K562 (cell line): Measurements from ENCODE around the gene PTGES3. TPM values are rescaled to one million over a fixed set of nuclear protein-coding genes. Genes with fewer than 3 reads are reported as not detected.
A peak's percentile ranks its signal among the peaks of the same experiment; 100 is the strongest.

Experiments
- ATAC-seq: fragments of 200-7000 bp; cut with Tn5 transposase; 3 replicates; pipeline ENCODE4 v1.9.1; 2020; ENCODE audit warnings: moderate library complexity
- BruUV-seq: library from RNA; stranded (reverse); fragments of 400-500 nt; replicated peaks from 2 replicates; lab custom pipeline; 2021; lab: Mats Ljungman, UMichigan
- CTCF ChIA-PET: fragments of 300-600 bp; formaldehyde crosslinking; extraction: SDS; loops from one replicate; lab custom pipeline; 2021; ENCODE audit warnings: low intra/inter-chr PET ratio; lab: Yijun Ruan, JAX
- POLR2A ChIA-PET: fragments of 300-600, 350-650 bp; sonication (Branson Sonifier 250); formaldehyde crosslinking; extraction: SDS; loops from one replicate; lab custom pipeline; 2021; ENCODE audit warnings: antibody characterized with exemption, inconsistent platforms; lab: Yijun Ruan, JAX
- DNase-seq, 4 experiments: peaks; one replicate each; pipeline versions ENCODE4 v3.0.0 to v3.0.0-alpha.2; 2011 to 2018; ENCODE audit warnings: low spot score in 3 of 4, mixed read lengths in 3 of 4; ENCODE audit errors: extremely low read depth in 1 of 4
- FAIRE-seq: peaks from 2 replicates; lab custom pipeline; 2011; peaks lifted over from hg19 to GRCh38; lab: Jason Lieb, UNC
- H2AFZ ChIP-seq: 2 replicates; pipeline ENCODE4 v1.6.0; 2011; ENCODE audit warnings: low read depth, low read length, control low read depth, inconsistent platforms
- H3K27ac ChIP-seq: fragments of 200-600 bp; 3 replicates; pipeline ENCODE4 v1.8.0; 2011; ENCODE audit warnings: low read depth, mild to moderate bottlenecking, control low read depth, inconsistent platforms, low read length, moderate library complexity, mixed read lengths; ENCODE audit errors: extremely low read depth
- H3K27me3 ChIP-seq, 2 experiments: fragments of 300-600 bp in 1 of 2; 2 replicates in 1 of 2; 3 replicates in 1 of 2; pipeline versions ENCODE4 v1.6.0 to v1.8.0; 2011; ENCODE audit warnings: inconsistent platforms in 2 of 2, low read length in 2 of 2, mild to moderate bottlenecking in 1 of 2, mixed read lengths in 1 of 2, moderate library complexity in 1 of 2; ENCODE audit not compliant: control insufficient read depth in 2 of 2, insufficient read depth in 2 of 2
- H3K36me3 ChIP-seq: fragments of 300-600 bp; 3 replicates; pipeline ENCODE4 v1.8.0; 2011; ENCODE audit warnings: mild to moderate bottlenecking, low read length, inconsistent platforms; ENCODE audit not compliant: control insufficient read depth, insufficient read depth
- H3K4me1 ChIP-seq, 2 experiments: fragments of 200-600 bp in 1 of 2; replicated peaks in 1 of 2; 2 replicates in 1 of 2; 3 replicates in 1 of 2; pipeline versions ENCODE4 v1.5.1 to v1.8.0; 2011; ENCODE audit warnings: inconsistent platforms in 2 of 2, low read length in 2 of 2, mild to moderate bottlenecking in 1 of 2, mixed read lengths in 1 of 2, moderate library complexity in 1 of 2; ENCODE audit not compliant: control insufficient read depth in 2 of 2, insufficient read depth in 2 of 2
- H3K4me2 ChIP-seq: 2 replicates; pipeline ENCODE4 v1.6.1; 2011; ENCODE audit warnings: low read length, control low read depth, inconsistent platforms, mixed read lengths; ENCODE audit not compliant: insufficient read depth
- H3K4me3 ChIP-seq: fragments of 200-600 bp; sonication (generic), shearing (Covaris generic); 2 replicates; pipeline ENCODE4 v1.5.1; 2016; ENCODE audit warnings: control low read depth, inconsistent platforms
- H3K79me2 ChIP-seq: fragments of 200-600 bp; 3 replicates; pipeline ENCODE4 v1.8.0; 2011; ENCODE audit warnings: low read length, inconsistent platforms; ENCODE audit not compliant: control insufficient read depth, insufficient read depth
- H3K9ac ChIP-seq, 2 experiments: 2 replicates each; pipeline versions ENCODE4 v1.6.0 to v1.6.1; 2011; ENCODE audit warnings: low read depth in 2 of 2, low read length in 2 of 2, control low read depth in 1 of 2, inconsistent platforms in 1 of 2, mild to moderate bottlenecking in 1 of 2, mixed read lengths in 1 of 2; ENCODE audit not compliant: insufficient read depth in 1 of 2
- H3K9me1 ChIP-seq: one replicate; pipeline ENCODE4 v1.6.0; 2011; ENCODE audit warnings: inconsistent platforms, mild to moderate bottlenecking, low read length, moderate library complexity; ENCODE audit not compliant: control insufficient read depth, insufficient read depth
- H3K9me3 ChIP-seq: replicated peaks from 2 replicates; pipeline ENCODE4 v1.5.1; 2011; ENCODE audit warnings: low read depth, low read length, inconsistent platforms; ENCODE audit not compliant: control insufficient read depth, insufficient read depth
- H4K20me1 ChIP-seq: replicated peaks from 2 replicates; pipeline ENCODE4 v1.6.1; 2011; ENCODE audit warnings: low read length, inconsistent platforms, mixed read lengths; ENCODE audit not compliant: control insufficient read depth, insufficient read depth
- BCL6 ChIP-seq: fragments of 250-450 bp; sonication (Bioruptor Pico); IDR thresholded peaks from 2 replicates; pipeline ENCODE4 v1.4.0; 2020
- BDP1 ChIP-seq: IDR thresholded peaks from 3 replicates; pipeline ENCODE4 v1.6.1; 2011; ENCODE audit not compliant: insufficient read length, insufficient read depth
- E2F5 ChIP-seq: sonication (generic); formaldehyde crosslinking; IDR thresholded peaks from 2 replicates; pipeline ENCODE4 v1.8.0; 2022; ENCODE audit warnings: mild to moderate bottlenecking, missing genetic modification reagents
- EZH2 ChIP-seq: IDR thresholded peaks from 2 replicates; pipeline ENCODE4 v1.6.1; 2012; ENCODE audit warnings: low read depth, mild to moderate bottlenecking, inconsistent platforms, low read length, borderline replicate concordance
- HMG20A ChIP-seq: fragments of 450-650 bp; formaldehyde crosslinking; conservative IDR thresholded peaks from 2 replicates; pipeline ENCODE4 v1.4.0; 2020; ENCODE audit warnings: mild to moderate bottlenecking, mixed read lengths
- NR3C1 ChIP-seq: sonication (generic); formaldehyde crosslinking; IDR thresholded peaks from 2 replicates; pipeline ENCODE4 v1.8.1; 2022; ENCODE audit warnings: missing genetic modification reagents
- POLR2A ChIP-seq: fragments of 450-650 bp; conservative IDR thresholded peaks from 2 replicates; pipeline ENCODE4 v1.6.1; 2016
- RFX1 ChIP-seq: fragments of 450-650 bp; IDR thresholded peaks from 2 replicates; pipeline ENCODE4 v1.6.1; 2016; ENCODE audit warnings: mild to moderate bottlenecking, moderate library complexity
- SMARCC2 ChIP-seq: fragments of 450-650 bp; IDR thresholded peaks from 2 replicates; pipeline ENCODE4 v1.6.1; 2017; ENCODE audit warnings: antibody characterized with exemption, moderate library complexity, mild to moderate bottlenecking, low read depth
- STAT6 ChIP-seq: sonication (generic); formaldehyde crosslinking; IDR thresholded peaks from 2 replicates; pipeline ENCODE4 v1.8.1; 2023; ENCODE audit warnings: mild to moderate bottlenecking, missing genetic modification reagents
- SUPT5H ChIP-seq: fragments of 450-650 bp; IDR thresholded peaks from 2 replicates; pipeline ENCODE4 v1.6.1; 2016
- ZNF354B ChIP-seq: fragments of 250-450 bp; sonication (Bioruptor Pico); IDR thresholded peaks from 2 replicates; pipeline ENCODE4 v1.4.0; 2020
- WGBS: fragments of 100-300 bp; shearing (Covaris generic); methylation state at CpG from one replicate; pipeline ENCODE4 v1.1.6; 2016; ENCODE audit warnings: low coverage, mixed read lengths; ENCODE audit not compliant: insufficient coverage; ENCODE audit errors: missing lambda C conversion rate; 5-methylcytosine and 5-hydroxymethylcytosine counted together
- in situ Hi-C: fragments of 300-500 bp; cut with MboI; formaldehyde crosslinking; loops from 4 replicates; pipeline ENCODE4 v1.15.0; 2018; ENCODE audit warnings: inconsistent platforms, mixed read lengths
- intact Hi-C: fragments of 100-400 bp; cut with micrococcal nuclease; formaldehyde crosslinking; loops from 2 replicates; pipeline ENCODE4 v1.14.2; 2022
- polyA plus RNA-seq, 8 experiments: library from polyadenylated mRNA; depleted of rRNA in 4 of 8; stranded (reverse) in 5 of 8; unstranded in 3 of 8; fragments of >200 nt; fragmentation: Nextera tagmentation in 2 of 8; fragmentation: Illumina TruSeq in 1 of 8; extraction: Ambion mirVana in 2 of 8; extraction: Trizol in 1 of 8; gene quantifications; 2 replicates each; pipeline versions ENCODE4 v1.2.1 to v1.2.3, GENCODE V29; 2011 to 2014; ENCODE audit warnings: inconsistent platforms in 1 of 8, missing spikeins in 1 of 8
- total RNA-seq, 7 experiments: library from RNA; depleted of rRNA in 6 of 7; stranded (reverse); fragments of >200 nt in 6 of 7; fragmentation: Illumina TruSeq in 2 of 7; extraction: Trizol in 2 of 7; gene quantifications; 2 replicates each; pipeline versions ENCODE4 v1.2.1 to v1.2.3, GENCODE V29; 2011 to 2021; ENCODE audit warnings: low replicate concordance in 1 of 7
- TF ChIP-seq, protein P1 (sequence below): fragments of 250-450 bp; sonication (Bioruptor Pico); IDR thresholded peaks from 2 replicates; pipeline ENCODE4 v1.5.0; 2021
- TF ChIP-seq, protein P2 (sequence below): fragments of 250-450 bp; sonication (Bioruptor Pico); IDR thresholded peaks from 2 replicates; pipeline ENCODE4 v1.4.0; 2020
- TF ChIP-seq, protein P3 (sequence below): fragments of 450-650 bp; IDR thresholded peaks from 2 replicates; pipeline ENCODE4 v1.6.1; 2016; ENCODE audit warnings: missing biosample characterization, missing genetic modification characterization

Gene PTGES3
- total and polyA plus RNA-seq, 9 of the 15 experiments (the other 6 are each of a cell fraction or from before 2014, with no cell fraction given), result 163 to 501 (median 213) TPM

DNA sequence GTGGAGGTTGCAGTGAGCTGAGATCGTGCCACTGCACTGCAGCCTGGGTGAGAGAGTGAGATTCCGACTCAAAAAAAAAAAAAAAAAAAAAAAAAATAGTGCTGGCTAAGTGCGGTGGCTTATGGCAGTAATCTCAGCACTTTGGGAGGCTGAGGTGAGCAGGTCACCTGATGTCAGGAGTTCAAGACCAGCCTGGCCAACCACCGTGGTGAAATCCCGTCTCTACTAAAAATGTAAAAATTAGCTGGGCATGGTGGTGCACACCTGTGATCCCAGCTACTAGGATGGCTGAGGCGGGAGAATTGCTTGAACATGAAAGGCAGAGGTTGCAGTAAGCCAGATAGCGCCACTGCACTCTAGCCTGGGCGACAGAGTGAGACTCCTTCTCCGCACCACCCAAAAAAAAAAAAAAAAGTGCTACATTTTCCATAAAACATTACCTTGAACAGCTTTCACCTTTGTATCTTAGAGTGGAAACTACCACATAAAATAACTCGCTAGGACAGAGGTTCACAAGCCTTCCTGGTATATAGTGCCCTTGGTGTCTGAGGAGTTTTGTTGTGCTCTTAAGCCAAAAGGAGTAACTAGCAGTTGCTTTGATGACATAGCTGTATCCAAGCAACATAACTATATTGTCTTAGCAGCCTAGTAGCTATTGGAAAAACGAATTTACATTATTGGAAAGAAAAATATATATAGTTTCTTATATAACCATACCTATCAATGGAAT is 11.1 kb downstream of the PTGES3 start:
- Histone ChIP-seq H3K9me3 (no peaks in the 10 kb centered on the region), H3K4me3 (no peak overlapping the region), H3K9me1 (no peaks in the 10 kb centered on the region), H2AFZ (no peak overlapping the region), H3K4me1 (peaks cover 15 to 56% of the 10 kb centered on the region in 2 experiments; a peak in 4 of 5 replicates), H4K20me1 (peaks cover 41% of the 10 kb centered on the region), H3K4me2 (no peak overlapping the region), H3K79me2 (peaks cover 99% of the 10 kb centered on the region), H3K27ac (peak overlapping the region; percentile 3; the same call in 1 of the 3 replicates), H3K9ac (peak overlapping the region in 1 of 2 experiments; percentile 38; a peak in 1 of 4 replicates), H3K36me3 (peaks cover 85% of the 10 kb centered on the region), H3K27me3 (no peaks in the 10 kb centered on the region)
- no peak for DNase-seq
- in situ Hi-C loops (no loop called here), intact Hi-C loops (no loop called here)
- BruUV-seq, result no TSS peak
- peak; percentile 11 for ATAC-seq
- no peak for FAIRE-seq
- CTCF ChIA-PET, result no interaction called here
- POLR2A ChIA-PET, result interaction anchor here (0.7 to 3.6 kb wide), 7 partner anchors 9 to 75 kb away, joined by 3 to 25 read pairs (median 10); partner anchors contain the start of genes NACA and PTGES3
- WGBS, result 72% methylated on average over 9 of the region's 11 CpGs
- no peak for TF ChIP-seq E2F5
- TF ChIP-seq, protein P1, sequence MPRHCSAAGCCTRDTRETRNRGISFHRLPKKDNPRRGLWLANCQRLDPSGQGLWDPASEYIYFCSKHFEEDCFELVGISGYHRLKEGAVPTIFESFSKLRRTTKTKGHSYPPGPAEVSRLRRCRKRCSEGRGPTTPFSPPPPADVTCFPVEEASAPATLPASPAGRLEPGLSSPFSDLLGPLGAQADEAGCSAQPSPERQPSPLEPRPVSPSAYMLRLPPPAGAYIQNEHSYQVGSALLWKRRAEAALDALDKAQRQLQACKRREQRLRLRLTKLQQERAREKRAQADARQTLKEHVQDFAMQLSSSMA (CRISPR knock-in tag), result no peak
- TF ChIP-seq EZH2, result no peak
- TF ChIP-seq POLR2A, result peak; percentile 45; the same call in 1 of the 2 replicates
- TF ChIP-seq NR3C1 (CRISPR knock-in tag), result no peak
- TF ChIP-seq, protein P2, sequence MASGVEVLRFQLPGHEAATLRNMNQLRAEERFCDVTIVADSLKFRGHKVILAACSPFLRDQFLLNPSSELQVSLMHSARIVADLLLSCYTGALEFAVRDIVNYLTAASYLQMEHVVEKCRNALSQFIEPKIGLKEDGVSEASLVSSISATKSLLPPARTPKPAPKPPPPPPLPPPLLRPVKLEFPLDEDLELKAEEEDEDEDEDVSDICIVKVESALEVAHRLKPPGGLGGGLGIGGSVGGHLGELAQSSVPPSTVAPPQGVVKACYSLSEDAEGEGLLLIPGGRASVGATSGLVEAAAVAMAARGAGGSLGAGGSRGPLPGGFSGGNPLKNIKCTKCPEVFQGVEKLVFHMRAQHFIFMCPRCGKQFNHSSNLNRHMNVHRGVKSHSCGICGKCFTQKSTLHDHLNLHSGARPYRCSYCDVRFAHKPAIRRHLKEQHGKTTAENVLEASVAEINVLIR (CRISPR knock-in tag), result no peak
- TF ChIP-seq STAT6 (CRISPR knock-in tag), result no peak
- TF ChIP-seq BDP1, result no peak
- TF ChIP-seq ZNF354B (CRISPR knock-in tag), result no peak
- TF ChIP-seq, protein P3, sequence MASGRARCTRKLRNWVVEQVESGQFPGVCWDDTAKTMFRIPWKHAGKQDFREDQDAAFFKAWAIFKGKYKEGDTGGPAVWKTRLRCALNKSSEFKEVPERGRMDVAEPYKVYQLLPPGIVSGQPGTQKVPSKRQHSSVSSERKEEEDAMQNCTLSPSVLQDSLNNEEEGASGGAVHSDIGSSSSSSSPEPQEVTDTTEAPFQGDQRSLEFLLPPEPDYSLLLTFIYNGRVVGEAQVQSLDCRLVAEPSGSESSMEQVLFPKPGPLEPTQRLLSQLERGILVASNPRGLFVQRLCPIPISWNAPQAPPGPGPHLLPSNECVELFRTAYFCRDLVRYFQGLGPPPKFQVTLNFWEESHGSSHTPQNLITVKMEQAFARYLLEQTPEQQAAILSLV, result no peak
- TF ChIP-seq SUPT5H, result 0 out of 2 replicates have a peak, but pooled peaks have one; percentile 27
- no peak for TF ChIP-seq BCL6
- TF ChIP-seq HMG20A, result no peak
- TF ChIP-seq SMARCC2, result no peak
- TF ChIP-seq RFX1, result peak; percentile 32; the same call in 1 of the 2 replicates
